Naive thymus-derived CD4-positive, alpha-beta T cell (primary cell): ENCODE measurements around the gene GPR180. TPM values are rescaled to one million over a fixed set of nuclear protein-coding genes. Genes with fewer than 3 reads are reported as not detected.
A peak's percentile ranks its signal among the peaks of the same experiment; 100 is the strongest.

Source experiments
- ATAC-seq: fragments of 150-1000 bp; cut with Tn5 transposase; 2 replicates; pipeline ENCODE4 v1.10.0; 2021; ENCODE audit warnings: mild to moderate bottlenecking, moderate library complexity
- CTCF ChIA-PET: fragments of 350-600 bp; sonication (Branson Sonifier 250); formaldehyde crosslinking; loops from one replicate; lab custom pipeline; 2021; ENCODE audit warnings: antibody characterized with exemption; lab: Charles Lee
- POLR2A ChIA-PET: fragments of 350-600 bp; sonication (Branson Sonifier 250); formaldehyde crosslinking; loops from one replicate; lab custom pipeline; 2021; ENCODE audit warnings: antibody characterized with exemption, inconsistent platforms; lab: Charles Lee
- DNase-seq, 9 donors: peaks; one replicate each; pipeline versions ENCODE4 v3.0.0 to v3.0.0-alpha.2; 2020 to 2022; ENCODE audit warnings: mixed read lengths in 1 of 9
- H3K27ac ChIP-seq: one replicate; pipeline ENCODE4 v1.7.0; 2013; ENCODE audit warnings: mild to moderate bottlenecking, low read depth, low read length, moderate library complexity
- H3K27me3 ChIP-seq, 2 donors: one replicate each; pipeline ENCODE4 v1.7.0; 2013; ENCODE audit warnings: low read length in 2 of 2, mild to moderate bottlenecking in 2 of 2, moderate library complexity in 2 of 2; ENCODE audit not compliant: control insufficient read depth in 2 of 2, insufficient read depth in 2 of 2
- H3K36me3 ChIP-seq, 3 experiments: 1 replicate in 2 of 3; 2 replicates in 1 of 3; pipeline ENCODE4 v1.7.0; 2013; ENCODE audit warnings: low read length in 3 of 3, mild to moderate bottlenecking in 3 of 3, moderate library complexity in 1 of 3; ENCODE audit not compliant: insufficient read depth in 3 of 3, control insufficient read depth in 2 of 3
- H3K4me1 ChIP-seq, 2 donors: one replicate each; pipeline ENCODE4 v1.7.0; 2013; ENCODE audit warnings: low read length in 2 of 2, mild to moderate bottlenecking in 2 of 2, moderate library complexity in 1 of 2; ENCODE audit not compliant: control insufficient read depth in 2 of 2, insufficient read depth in 2 of 2
- H3K4me3 ChIP-seq: 2 replicates; pipeline ENCODE4 v1.7.0; 2013; ENCODE audit warnings: mild to moderate bottlenecking, low read length
- H3K9me3 ChIP-seq, 3 experiments: 1 replicate in 2 of 3; 2 replicates in 1 of 3; pipeline ENCODE4 v1.7.0; 2013; ENCODE audit warnings: low read length in 3 of 3; ENCODE audit not compliant: control insufficient read depth in 2 of 3
- H3K27ac Mint-ChIP-seq, 9 donors: one replicate each; pipeline ENCODE4 v1.8.0; 2020 to 2022; ENCODE audit warnings: mixed read lengths in 9 of 9, mild to moderate bottlenecking in 8 of 9, moderate library complexity in 5 of 9, inconsistent platforms in 2 of 9
- H3K27me3 Mint-ChIP-seq, 5 donors: one replicate each; pipeline ENCODE4 v1.8.0; 2021 to 2022; ENCODE audit warnings: mixed read lengths in 5 of 5, mild to moderate bottlenecking in 1 of 5
- H3K36me3 Mint-ChIP-seq, 5 donors: one replicate each; pipeline ENCODE4 v1.8.0; 2020 to 2022; ENCODE audit warnings: mixed read lengths in 5 of 5, mild to moderate bottlenecking in 3 of 5, inconsistent platforms in 1 of 5
- H3K4me1 Mint-ChIP-seq, 7 donors: one replicate each; pipeline ENCODE4 v1.8.0; 2020 to 2022; ENCODE audit warnings: mixed read lengths in 7 of 7, mild to moderate bottlenecking in 3 of 7, inconsistent platforms in 1 of 7
- H3K4me3 Mint-ChIP-seq, 10 donors: one replicate each; pipeline ENCODE4 v1.8.0; 2020 to 2022; ENCODE audit warnings: mild to moderate bottlenecking in 10 of 10, mixed read lengths in 10 of 10, moderate library complexity in 6 of 10, inconsistent platforms in 2 of 10
- H3K9me3 Mint-ChIP-seq, 11 donors: one replicate each; pipeline ENCODE4 v1.8.0; 2020 to 2022; ENCODE audit warnings: mixed read lengths in 11 of 11, mild to moderate bottlenecking in 4 of 11, inconsistent platforms in 1 of 11, moderate library complexity in 1 of 11
- intact Hi-C, 2 donors: fragments of 100-400 bp; cut with micrococcal nuclease; formaldehyde crosslinking; loops; one replicate each; pipeline ENCODE4 v1.15.1; 2023
- polyA plus RNA-seq, 2 donors: library from polyadenylated mRNA; unstranded; fragments of 300-500 nt; fragmentation: Illumina TruSeq; gene quantifications; one replicate each; pipeline ENCODE4 v1.2.3, GENCODE V29; 2021
- total RNA-seq, 6 experiments: library from RNA in 5 of 6; stranded (reverse) in 5 of 6; gene quantifications; 1 replicate in 5 of 6; 2 replicates in 1 of 6; pipeline ENCODE4 v1.2.3 and lab custom pipeline; 2021 to 2026

Gene GPR180
- total and polyA plus RNA-seq, 7 experiments from 2014 or later: 1.3 to 7.0 (median 2.2) TPM

- Histone ChIP-seq H3K27ac (no peak overlapping the region), H3K36me3 (no peaks in the 10 kb centered on the region), H3K9me3 (no peaks in the 10 kb centered on the region), H3K4me3 (no peak overlapping the region), H3K27me3 (no peaks in the 10 kb centered on the region), H3K4me1 (no peaks in the 10 kb centered on the region)
- Mint-ChIP-seq H3K27me3 (peaks cover 0 to 8% (median 0%) of the 10 kb centered on the region in 5 donors), H3K27ac (no peak overlapping the region), H3K36me3 (peaks cover 0 to 7% (median 3%) of the 10 kb centered on the region in 5 donors), H3K9me3 (peaks cover 0 to 20% (median 3%) of the 10 kb centered on the region in 11 donors), H3K4me3 (no peak overlapping the region), H3K4me1 (no peaks in the 10 kb centered on the region)
- intact Hi-C loops: no loop called here
- ChIA-PET POLR2A (no interaction called here), CTCF (interaction anchor here (0.6 to 0.8 kb wide), 2 partner anchors 19 to 226 kb away, joined by 3 read pairs; no protein-coding TSS in a partner anchor)
- ATAC-seq (no peak), DNase-seq (no peak)
Measured at GRCh38 chr13:94640721-94641120, 39.1 kb downstream of the GPR180 start.

- Histone ChIP-seq H3K9me3 (no peaks in the 10 kb centered on the region), H3K27me3 (no peaks in the 10 kb centered on the region), H3K4me1 (no peaks in the 10 kb centered on the region), H3K4me3 (no peak overlapping the region), H3K27ac (no peak overlapping the region), H3K36me3 (no peaks in the 10 kb centered on the region)
- H3K27me3 Mint-ChIP-seq: peaks cover 0 to 8% (median 0%) of the 10 kb centered on the region in 5 donors
- no peak overlapping the region for H3K4me3 Mint-ChIP-seq
- peaks cover 0 to 7% (median 3%) of the 10 kb centered on the region in 5 donors for H3K36me3 Mint-ChIP-seq
- H3K4me1 Mint-ChIP-seq: no peaks in the 10 kb centered on the region
- ChIA-PET CTCF (interaction anchor here (0.6 kb wide), 1 partner anchor 227 kb away, joined by 3 read pairs; no protein-coding TSS in a partner anchor), POLR2A (no interaction called here)
- DNase-seq (no peak), ATAC-seq (no peak)
- intact Hi-C loops: no loop called here
- no peak overlapping the region for H3K27ac Mint-ChIP-seq
- peaks cover 0 to 20% (median 3%) of the 10 kb centered on the region in 11 donors for H3K9me3 Mint-ChIP-seq
Measured at GRCh38 chr13:94641409-94641941, 39.8 kb downstream of the GPR180 start.

- Histone ChIP-seq H3K9me3 (no peaks in the 10 kb centered on the region), H3K27ac (no peak overlapping the region), H3K4me1 (no peaks in the 10 kb centered on the region), H3K27me3 (no peaks in the 10 kb centered on the region), H3K4me3 (no peak overlapping the region), H3K36me3 (no peaks in the 10 kb centered on the region)
- no peaks in the 10 kb centered on the region for H3K4me1 Mint-ChIP-seq
- DNase-seq: no peak
- ATAC-seq: no peak
- intact Hi-C loops: no loop called here
- H3K27ac Mint-ChIP-seq: no peak overlapping the region
- peaks cover 0 to 7% (median 0%) of the 10 kb centered on the region in 5 donors for H3K27me3 Mint-ChIP-seq
- H3K9me3 Mint-ChIP-seq: no peaks in the 10 kb centered on the region
- H3K36me3 Mint-ChIP-seq: no peaks in the 10 kb centered on the region
- ChIA-PET POLR2A (no interaction called here), CTCF (no interaction called here)
- no peak overlapping the region for H3K4me3 Mint-ChIP-seq
Measured at GRCh38 chr13:94646904-94647303, 45.2 kb downstream of the GPR180 start.

- no peak overlapping the region for H3K4me3 ChIP-seq
- intact Hi-C loops: no loop called here
- no peak for DNase-seq
- no peaks in the 10 kb centered on the region for H3K4me1 ChIP-seq
- Mint-ChIP-seq H3K9me3 (peaks cover 0 to 3% (median 0%) of the 10 kb centered on the region in 11 donors), H3K4me3 (no peak overlapping the region), H3K27ac (no peak overlapping the region), H3K27me3 (peaks cover 0 to 11% (median 4%) of the 10 kb centered on the region in 5 donors), H3K36me3 (peaks cover 0 to 5% (median 0%) of the 10 kb centered on the region in 5 donors), H3K4me1 (peaks cover 0 to 16% (median 0%) of the 10 kb centered on the region in 7 donors)
- ChIA-PET CTCF (no interaction called here), POLR2A (no interaction called here)
- no peak overlapping the region for H3K27ac ChIP-seq
- no peaks in the 10 kb centered on the region for H3K27me3 ChIP-seq
- ATAC-seq: no peak
- no peaks in the 10 kb centered on the region for H3K9me3 ChIP-seq
- no peaks in the 10 kb centered on the region for H3K36me3 ChIP-seq
Measured at GRCh38 chr13:94656176-94656575, 54.5 kb downstream of the GPR180 start.

GRCh38 chr13:94656766-94657165 lies 55.1 kb downstream of the GPR180 start:
- no peaks in the 10 kb centered on the region for H3K36me3 ChIP-seq
- no peak overlapping the region for H3K4me3 Mint-ChIP-seq
- H3K27ac Mint-ChIP-seq: no peak overlapping the region
- ATAC-seq (no peak), DNase-seq (peak in 1 of 9 donors; percentile 34)
- peaks cover 0 to 16% (median 0%) of the 10 kb centered on the region in 7 donors for H3K4me1 Mint-ChIP-seq
- no peak overlapping the region for H3K27ac ChIP-seq
- POLR2A ChIA-PET: no interaction called here
- no peaks in the 10 kb centered on the region for H3K9me3 ChIP-seq
- no peak overlapping the region for H3K4me3 ChIP-seq
- H3K27me3 ChIP-seq: no peaks in the 10 kb centered on the region
- intact Hi-C loops: no loop called here
- peaks cover 0 to 3% (median 0%) of the 10 kb centered on the region in 11 donors for H3K9me3 Mint-ChIP-seq
- no peaks in the 10 kb centered on the region for H3K4me1 ChIP-seq
- peaks cover 3 to 15% (median 9%) of the 10 kb centered on the region in 5 donors for H3K27me3 Mint-ChIP-seq
- CTCF ChIA-PET: no interaction called here
- H3K36me3 Mint-ChIP-seq: peaks cover 0 to 5% (median 0%) of the 10 kb centered on the region in 5 donors

- CTCF ChIA-PET: no interaction called here
- Mint-ChIP-seq H3K27me3 (peaks cover 3 to 15% (median 13%) of the 10 kb centered on the region in 5 donors), H3K4me1 (peaks cover 0 to 16% (median under 1%) of the 10 kb centered on the region in 7 donors), H3K27ac (no peak overlapping the region), H3K36me3 (peaks cover 0 to 5% (median 0%) of the 10 kb centered on the region in 5 donors), H3K9me3 (peaks cover 0 to 3% (median 0%) of the 10 kb centered on the region in 11 donors), H3K4me3 (no peak overlapping the region)
- POLR2A ChIA-PET: no interaction called here
- Histone ChIP-seq H3K36me3 (no peaks in the 10 kb centered on the region), H3K9me3 (no peaks in the 10 kb centered on the region), H3K4me3 (no peak overlapping the region), H3K27ac (no peak overlapping the region), H3K27me3 (no peaks in the 10 kb centered on the region), H3K4me1 (no peaks in the 10 kb centered on the region)
- DNase-seq (no peak), ATAC-seq (no peak)
- intact Hi-C loops: no loop called here
Measured at GRCh38 chr13:94657167-94657566, 55.5 kb downstream of the GPR180 start.
